Fibroblast of skin of left biceps (primary cell): ENCODE data around the gene YAP1.

ENCODE experiments used
- DNase-seq, 2 experiments: peaks; one replicate each; pipeline ENCODE4 v3.0.0-alpha.2; 2013; ENCODE audit warnings: low read depth in 2 of 2

YAP1 gene

GRCh38 chr11:102163368-102163767, 53.1 kb downstream of the YAP1 start:
- no peak for DNase-seq

- DNase-seq, result no peak
Observed at GRCh38 chr11:102166175-102167064, 56.2 kb downstream of the YAP1 start.

GRCh38 chr11:102168481-102168880, 58.2 kb downstream of the YAP1 start:
- no peak for DNase-seq

GRCh38 chr11:102171101-102171500, 60.9 kb downstream of the YAP1 start:
- peak; percentile 75 to 78 for DNase-seq

- no peak for DNase-seq
Observed at GRCh38 chr11:102172127-102172848, 62.0 kb downstream of the YAP1 start.

- DNase-seq, result no peak
Observed at GRCh38 chr11:102177126-102177525, 66.9 kb downstream of the YAP1 start.

GRCh38 chr11:102177974-102178631, 67.9 kb downstream of the YAP1 start:
- DNase-seq, result peak in 1 of 2 experiments; percentile 61

GRCh38 chr11:102179371-102179770, 69.1 kb downstream of the YAP1 start:
- no peak for DNase-seq

- no peak for DNase-seq
Observed at GRCh38 chr11:102184269-102184987, 74.2 kb downstream of the YAP1 start.

GRCh38 chr11:102186551-102187191, 76.4 kb downstream of the YAP1 start:
- DNase-seq, result peak; percentile 40 to 54

- DNase-seq, result peak; percentile 87 to 90
Observed at GRCh38 chr11:102187416-102188151, 77.3 kb downstream of the YAP1 start.

GRCh38 chr11:102188488-102188887, 78.2 kb downstream of the YAP1 start:
- DNase-seq, result no peak

GRCh38 chr11:102191832-102192231, 81.6 kb downstream of the YAP1 start:
- DNase-seq, result no peak

- no peak for DNase-seq
Observed at GRCh38 chr11:102192349-102193066, 82.3 kb downstream of the YAP1 start.

GRCh38 chr11:102194257-102194656, 84.0 kb downstream of the YAP1 start:
- no peak for DNase-seq

GRCh38 chr11:102194990-102195389, 84.7 kb downstream of the YAP1 start:
- DNase-seq, result no peak

GRCh38 chr11:102196351-102196750, 86.1 kb downstream of the YAP1 start:
- no peak for DNase-seq

GRCh38 chr11:102196816-102197215, 86.6 kb downstream of the YAP1 start:
- DNase-seq, result no peak

GRCh38 chr11:102197670-102198139, 87.5 kb downstream of the YAP1 start:
- DNase-seq, result no peak

GRCh38 chr11:102199673-102200072, 89.4 kb downstream of the YAP1 start:
- no peak for DNase-seq
